Prostate gland (tissue), 2 donors: ENCODE results near the gene SAMD8.

Experiments
- CTCF ChIP-seq, 4 experiments: fragments of 200-600 bp in 2 of 4; fragments of 450-650 bp in 2 of 4; sonication (generic) in 2 of 4; IDR thresholded peaks; 1 replicate in 3 of 4; 2 replicates in 1 of 4; pipeline ENCODE4 v1.5.1; 2016 to 2019; ENCODE audit warnings: antibody characterized with exemption in 4 of 4, mild to moderate bottlenecking in 2 of 4, moderate library complexity in 2 of 4
- POLR2A ChIP-seq: fragments of 450-650 bp; IDR thresholded peaks from one replicate; pipeline ENCODE4 v1.6.1; 2016; ENCODE audit warnings: antibody characterized with exemption, mild to moderate bottlenecking
- POLR2AphosphoS5 ChIP-seq: sonication (generic); formaldehyde crosslinking; IDR thresholded peaks from one replicate; pipeline ENCODE4 v1.6.1; 2017; ENCODE audit warnings: antibody characterized with exemption

- no peak for TF ChIP-seq CTCF (IDR thresholded peaks at IDR 0.05)
- no peak for TF ChIP-seq POLR2A
- TF ChIP-seq POLR2AphosphoS5: no peak
Observed at GRCh38 chr10:75180592-75180991, 69.1 kb downstream of the SAMD8 start.
